ENCODE data around the gene TMEM202. TPM values are rescaled to one million over a fixed set of nuclear protein-coding genes. Genes with fewer than 3 reads are reported as not detected.
A peak's percentile ranks its signal among the peaks of the same experiment; 100 is the strongest.

TMEM202 gene
- total and polyA plus RNA-seq, 2 of the 13 experiments (the other 11 are each of a cell fraction or from before 2014, with no cell fraction given), result not detected

DNA sequence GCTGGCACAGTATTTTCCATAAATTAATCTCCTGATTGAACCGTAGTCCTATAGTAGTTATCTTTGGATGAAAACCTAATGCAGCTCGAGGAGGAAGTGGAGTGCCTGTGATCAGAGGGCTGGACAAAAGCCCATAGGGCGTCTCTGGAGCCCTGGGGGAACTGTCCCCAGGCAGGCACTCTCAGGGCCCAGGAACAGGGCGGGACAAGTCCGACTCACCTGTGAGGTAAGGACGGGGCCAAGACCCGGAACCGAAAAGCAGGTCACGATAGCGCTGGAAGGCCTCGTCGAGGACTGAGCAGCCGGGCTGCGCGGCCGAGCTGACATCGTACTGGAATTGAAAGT is 22.6 kb upstream of the TMEM202 start (continued):
- TF ChIP-seq, protein P1, sequence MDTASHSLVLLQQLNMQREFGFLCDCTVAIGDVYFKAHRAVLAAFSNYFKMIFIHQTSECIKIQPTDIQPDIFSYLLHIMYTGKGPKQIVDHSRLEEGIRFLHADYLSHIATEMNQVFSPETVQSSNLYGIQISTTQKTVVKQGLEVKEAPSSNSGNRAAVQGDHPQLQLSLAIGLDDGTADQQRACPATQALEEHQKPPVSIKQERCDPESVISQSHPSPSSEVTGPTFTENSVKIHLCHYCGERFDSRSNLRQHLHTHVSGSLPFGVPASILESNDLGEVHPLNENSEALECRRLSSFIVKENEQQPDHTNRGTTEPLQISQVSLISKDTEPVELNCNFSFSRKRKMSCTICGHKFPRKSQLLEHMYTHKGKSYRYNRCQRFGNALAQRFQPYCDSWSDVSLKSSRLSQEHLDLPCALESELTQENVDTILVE (CRISPR knock-in tag; IDR thresholded peaks at IDR 0.05), result no peak
- 0 out of 2 replicates have a peak, but pooled peaks have one; percentile 36 for TF ChIP-seq MZF1 (CRISPR knock-in tag; IDR thresholded peaks at IDR 0.05; ENCODE audit: borderline replicate concordance)
- TF ChIP-seq ZNF562 (CRISPR knock-in tag; IDR thresholded peaks at IDR 0.05; ENCODE audit: borderline replicate concordance), result no peak
- TF ChIP-seq, protein P2, sequence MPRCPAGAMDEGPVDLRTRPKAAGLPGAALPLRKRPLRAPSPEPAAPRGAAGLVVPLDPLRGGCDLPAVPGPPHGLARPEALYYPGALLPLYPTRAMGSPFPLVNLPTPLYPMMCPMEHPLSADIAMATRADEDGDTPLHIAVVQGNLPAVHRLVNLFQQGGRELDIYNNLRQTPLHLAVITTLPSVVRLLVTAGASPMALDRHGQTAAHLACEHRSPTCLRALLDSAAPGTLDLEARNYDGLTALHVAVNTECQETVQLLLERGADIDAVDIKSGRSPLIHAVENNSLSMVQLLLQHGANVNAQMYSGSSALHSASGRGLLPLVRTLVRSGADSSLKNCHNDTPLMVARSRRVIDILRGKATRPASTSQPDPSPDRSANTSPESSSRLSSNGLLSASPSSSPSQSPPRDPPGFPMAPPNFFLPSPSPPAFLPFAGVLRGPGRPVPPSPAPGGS (CRISPR knock-in tag; IDR thresholded peaks at IDR 0.05), result no peak
- no peak for TF ChIP-seq ZSCAN9 (CRISPR knock-in tag; IDR thresholded peaks at IDR 0.05; ENCODE audit: borderline replicate concordance)
- TF ChIP-seq, protein P3, sequence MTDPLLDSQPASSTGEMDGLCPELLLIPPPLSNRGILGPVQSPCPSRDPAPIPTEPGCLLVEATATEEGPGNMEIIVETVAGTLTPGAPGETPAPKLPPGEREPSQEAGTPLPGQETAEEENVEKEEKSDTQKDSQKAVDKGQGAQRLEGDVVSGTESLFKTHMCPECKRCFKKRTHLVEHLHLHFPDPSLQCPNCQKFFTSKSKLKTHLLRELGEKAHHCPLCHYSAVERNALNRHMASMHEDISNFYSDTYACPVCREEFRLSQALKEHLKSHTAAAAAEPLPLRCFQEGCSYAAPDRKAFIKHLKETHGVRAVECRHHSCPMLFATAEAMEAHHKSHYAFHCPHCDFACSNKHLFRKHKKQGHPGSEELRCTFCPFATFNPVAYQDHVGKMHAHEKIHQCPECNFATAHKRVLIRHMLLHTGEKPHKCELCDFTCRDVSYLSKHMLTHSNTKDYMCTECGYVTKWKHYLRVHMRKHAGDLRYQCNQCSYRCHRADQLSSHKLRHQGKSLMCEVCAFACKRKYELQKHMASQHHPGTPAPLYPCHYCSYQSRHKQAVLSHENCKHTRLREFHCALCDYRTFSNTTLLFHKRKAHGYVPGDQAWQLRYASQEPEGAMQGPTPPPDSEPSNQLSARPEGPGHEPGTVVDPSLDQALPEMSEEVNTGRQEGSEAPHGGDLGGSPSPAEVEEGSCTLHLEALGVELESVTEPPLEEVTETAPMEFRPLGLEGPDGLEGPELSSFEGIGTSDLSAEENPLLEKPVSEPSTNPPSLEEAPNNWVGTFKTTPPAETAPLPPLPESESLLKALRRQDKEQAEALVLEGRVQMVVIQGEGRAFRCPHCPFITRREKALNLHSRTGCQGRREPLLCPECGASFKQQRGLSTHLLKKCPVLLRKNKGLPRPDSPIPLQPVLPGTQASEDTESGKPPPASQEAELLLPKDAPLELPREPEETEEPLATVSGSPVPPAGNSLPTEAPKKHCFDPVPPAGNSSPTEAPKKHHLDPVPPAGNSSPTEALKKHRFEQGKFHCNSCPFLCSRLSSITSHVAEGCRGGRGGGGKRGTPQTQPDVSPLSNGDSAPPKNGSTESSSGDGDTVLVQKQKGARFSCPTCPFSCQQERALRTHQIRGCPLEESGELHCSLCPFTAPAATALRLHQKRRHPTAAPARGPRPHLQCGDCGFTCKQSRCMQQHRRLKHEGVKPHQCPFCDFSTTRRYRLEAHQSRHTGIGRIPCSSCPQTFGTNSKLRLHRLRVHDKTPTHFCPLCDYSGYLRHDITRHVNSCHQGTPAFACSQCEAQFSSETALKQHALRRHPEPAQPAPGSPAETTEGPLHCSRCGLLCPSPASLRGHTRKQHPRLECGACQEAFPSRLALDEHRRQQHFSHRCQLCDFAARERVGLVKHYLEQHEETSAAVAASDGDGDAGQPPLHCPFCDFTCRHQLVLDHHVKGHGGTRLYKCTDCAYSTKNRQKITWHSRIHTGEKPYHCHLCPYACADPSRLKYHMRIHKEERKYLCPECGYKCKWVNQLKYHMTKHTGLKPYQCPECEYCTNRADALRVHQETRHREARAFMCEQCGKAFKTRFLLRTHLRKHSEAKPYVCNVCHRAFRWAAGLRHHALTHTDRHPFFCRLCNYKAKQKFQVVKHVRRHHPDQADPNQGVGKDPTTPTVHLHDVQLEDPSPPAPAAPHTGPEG (CRISPR knock-in tag; IDR thresholded peaks at IDR 0.05), result no peak
- TF ChIP-seq SSRP1 (CRISPR knock-in tag; IDR thresholded peaks at IDR 0.05), result no peak
- TF ChIP-seq, protein P4, sequence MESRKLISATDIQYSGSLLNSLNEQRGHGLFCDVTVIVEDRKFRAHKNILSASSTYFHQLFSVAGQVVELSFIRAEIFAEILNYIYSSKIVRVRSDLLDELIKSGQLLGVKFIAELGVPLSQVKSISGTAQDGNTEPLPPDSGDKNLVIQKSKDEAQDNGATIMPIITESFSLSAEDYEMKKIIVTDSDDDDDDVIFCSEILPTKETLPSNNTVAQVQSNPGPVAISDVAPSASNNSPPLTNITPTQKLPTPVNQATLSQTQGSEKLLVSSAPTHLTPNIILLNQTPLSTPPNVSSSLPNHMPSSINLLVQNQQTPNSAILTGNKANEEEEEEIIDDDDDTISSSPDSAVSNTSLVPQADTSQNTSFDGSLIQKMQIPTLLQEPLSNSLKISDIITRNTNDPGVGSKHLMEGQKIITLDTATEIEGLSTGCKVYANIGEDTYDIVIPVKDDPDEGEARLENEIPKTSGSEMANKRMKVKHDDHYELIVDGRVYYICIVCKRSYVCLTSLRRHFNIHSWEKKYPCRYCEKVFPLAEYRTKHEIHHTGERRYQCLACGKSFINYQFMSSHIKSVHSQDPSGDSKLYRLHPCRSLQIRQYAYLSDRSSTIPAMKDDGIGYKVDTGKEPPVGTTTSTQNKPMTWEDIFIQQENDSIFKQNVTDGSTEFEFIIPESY (CRISPR knock-in tag; IDR thresholded peaks at IDR 0.05), result no peak
- TF ChIP-seq ZNF891 (CRISPR knock-in tag; IDR thresholded peaks at IDR 0.05), result no peak
- TF ChIP-seq, protein P5, sequence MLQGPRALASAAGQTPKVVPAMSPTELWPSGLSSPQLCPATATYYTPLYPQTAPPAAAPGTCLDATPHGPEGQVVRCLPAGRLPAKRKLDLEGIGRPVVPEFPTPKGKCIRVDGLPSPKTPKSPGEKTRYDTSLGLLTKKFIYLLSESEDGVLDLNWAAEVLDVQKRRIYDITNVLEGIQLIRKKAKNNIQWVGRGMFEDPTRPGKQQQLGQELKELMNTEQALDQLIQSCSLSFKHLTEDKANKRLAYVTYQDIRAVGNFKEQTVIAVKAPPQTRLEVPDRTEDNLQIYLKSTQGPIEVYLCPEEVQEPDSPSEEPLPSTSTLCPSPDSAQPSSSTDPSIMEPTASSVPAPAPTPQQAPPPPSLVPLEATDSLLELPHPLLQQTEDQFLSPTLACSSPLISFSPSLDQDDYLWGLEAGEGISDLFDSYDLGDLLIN (CRISPR knock-in tag; IDR thresholded peaks at IDR 0.05; ENCODE audit: borderline replicate concordance), result no peak
- no peak for TF ChIP-seq MEF2D (CRISPR knock-in tag; IDR thresholded peaks at IDR 0.05)
- TF ChIP-seq, protein P6, sequence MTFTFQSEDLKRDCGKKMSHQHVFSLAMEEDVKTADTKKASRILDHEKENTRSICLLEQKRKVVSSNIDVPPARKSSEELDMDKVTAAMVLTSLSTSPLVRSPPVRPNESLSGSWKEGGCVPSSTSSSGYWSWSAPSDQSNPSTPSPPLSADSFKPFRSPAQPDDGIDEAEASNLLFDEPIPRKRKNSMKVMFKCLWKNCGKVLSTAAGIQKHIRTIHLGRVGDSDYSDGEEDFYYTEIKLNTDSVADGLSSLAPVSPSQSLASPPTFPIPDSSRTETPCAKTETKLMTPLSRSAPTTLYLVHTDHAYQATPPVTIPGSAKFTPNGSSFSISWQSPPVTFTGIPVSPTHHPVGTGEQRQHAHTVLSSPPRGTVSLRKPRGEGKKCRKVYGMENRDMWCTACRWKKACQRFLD (CRISPR knock-in tag; IDR thresholded peaks at IDR 0.05; ENCODE audit: borderline replicate concordance), result no peak
- TF ChIP-seq, protein P7, sequence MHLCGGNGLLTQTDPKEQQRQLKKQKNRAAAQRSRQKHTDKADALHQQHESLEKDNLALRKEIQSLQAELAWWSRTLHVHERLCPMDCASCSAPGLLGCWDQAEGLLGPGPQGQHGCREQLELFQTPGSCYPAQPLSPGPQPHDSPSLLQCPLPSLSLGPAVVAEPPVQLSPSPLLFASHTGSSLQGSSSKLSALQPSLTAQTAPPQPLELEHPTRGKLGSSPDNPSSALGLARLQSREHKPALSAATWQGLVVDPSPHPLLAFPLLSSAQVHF (CRISPR knock-in tag; IDR thresholded peaks at IDR 0.05), result no peak
- no peak for TF ChIP-seq TGIF2 (CRISPR knock-in tag; IDR thresholded peaks at IDR 0.05)
- no peak for TF ChIP-seq SOX5 (CRISPR knock-in tag; IDR thresholded peaks at IDR 0.05; ENCODE audit: borderline replicate concordance)
- no peak for TF ChIP-seq ZNF20 (CRISPR knock-in tag; IDR thresholded peaks at IDR 0.05)
- no peak for TF ChIP-seq TCF12 (IDR thresholded peaks at IDR 0.05)
- no peak for TF ChIP-seq TCF12 (CRISPR knock-in tag; IDR thresholded peaks at IDR 0.05)

Data from HepG2 (cell line).